ENCODE measurements around the gene B4GALNT2.

The B4GALNT2 gene

GRCh38 chr17:49201481-49201927, 68.9 kb downstream of the B4GALNT2 start:
- peaks cover 6% of the 10 kb centered on the region for H3K36me3 Mint-ChIP-seq (ENCODE audit: low read depth)
- DNase-seq, result no peak
- no peak overlapping the region for H3K27ac Mint-ChIP-seq
- no peak overlapping the region for H3K4me3 Mint-ChIP-seq
- H3K9me3 Mint-ChIP-seq, result no peaks in the 10 kb centered on the region
- no peaks in the 10 kb centered on the region for H3K27me3 Mint-ChIP-seq
- no peaks in the 10 kb centered on the region for H3K4me1 Mint-ChIP-seq (ENCODE audit: low read depth)

GRCh38 chr17:49203796-49204195, 71.2 kb downstream of the B4GALNT2 start:
- Mint-ChIP-seq H3K4me1 (ENCODE audit: low read depth) (peaks cover 11% of the 10 kb centered on the region), H3K4me3 (no peak overlapping the region), H3K27me3 (no peaks in the 10 kb centered on the region), H3K9me3 (no peaks in the 10 kb centered on the region), H3K36me3 (ENCODE audit: low read depth) (peaks cover 11% of the 10 kb centered on the region), H3K27ac (no peak overlapping the region)
- DNase-seq, result no peak

GRCh38 chr17:49204516-49204915, 71.9 kb downstream of the B4GALNT2 start:
- no peaks in the 10 kb centered on the region for H3K27me3 Mint-ChIP-seq
- no peak overlapping the region for H3K27ac Mint-ChIP-seq
- H3K4me3 Mint-ChIP-seq, result no peak overlapping the region
- peaks cover 11% of the 10 kb centered on the region for H3K36me3 Mint-ChIP-seq (ENCODE audit: low read depth)
- no peak for DNase-seq
- no peaks in the 10 kb centered on the region for H3K9me3 Mint-ChIP-seq
- peaks cover 18% of the 10 kb centered on the region for H3K4me1 Mint-ChIP-seq (ENCODE audit: low read depth)

GRCh38 chr17:49209061-49209571, 76.5 kb downstream of the B4GALNT2 start:
- Mint-ChIP-seq H3K4me1 (ENCODE audit: low read depth) (peaks cover 57% of the 10 kb centered on the region), H3K27ac (peak overlapping the region; percentile 94), H3K36me3 (ENCODE audit: low read depth) (peaks cover 38% of the 10 kb centered on the region), H3K4me3 (peak overlapping the region; percentile 90), H3K9me3 (no peaks in the 10 kb centered on the region), H3K27me3 (no peaks in the 10 kb centered on the region)
- peak; percentile 53 for DNase-seq

DNA sequence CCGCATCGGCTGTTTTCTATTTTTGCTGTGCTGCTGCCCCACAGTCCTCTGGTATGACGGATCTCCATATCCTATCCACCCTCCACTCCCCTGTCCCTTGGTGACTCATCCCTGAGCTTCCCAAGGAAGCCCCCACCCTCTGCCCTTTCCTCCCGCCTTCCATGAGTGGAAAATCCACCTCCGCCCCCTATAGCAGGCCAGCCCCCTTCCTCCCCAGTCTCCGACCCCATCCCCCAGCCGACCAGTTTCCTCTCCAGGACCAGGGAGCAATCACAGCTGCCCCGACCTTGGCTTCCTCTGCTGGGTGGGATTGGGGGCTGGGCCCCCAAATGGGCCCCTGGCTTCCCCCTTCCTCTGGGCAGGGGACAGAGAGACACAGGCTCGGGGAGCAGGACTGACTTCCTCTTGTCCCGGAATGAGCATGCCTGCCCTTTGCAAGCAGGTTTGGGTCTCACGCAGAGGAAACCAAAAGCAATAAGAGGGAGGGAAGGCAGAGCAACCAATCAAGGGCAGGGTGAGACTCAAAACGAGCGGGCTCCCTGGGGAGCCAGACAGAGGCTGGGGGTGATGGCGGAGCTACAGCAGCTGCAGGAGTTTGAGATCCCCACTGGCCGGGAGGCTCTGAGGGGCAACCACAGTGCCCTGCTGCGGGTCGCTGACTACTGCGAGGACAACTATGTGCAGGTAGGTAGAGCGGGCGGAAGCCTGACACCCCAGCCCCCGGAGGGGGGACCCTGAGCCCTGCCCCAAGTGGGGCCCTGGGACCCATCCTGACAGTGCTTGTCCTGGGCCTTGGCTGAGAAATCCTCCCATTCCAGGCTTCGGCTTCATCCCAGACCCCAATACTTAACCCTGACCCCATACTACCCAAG, 77.8 kb downstream of the B4GALNT2 start, which contains the start of the genes ABI3 and GNGT2:
Gene ABI3, plus strand, starts transcription at position 550 of the 872 bp plus-strand sequence. Its CDS starts 18 bp downstream, at position 568.
Gene GNGT2, minus strand, starts transcription at position 417 of the 872 bp plus-strand sequence. CDS start 3,152 bp downstream, outside the sequence.
- peaks cover 69% of the 10 kb centered on the region for H3K4me1 Mint-ChIP-seq (ENCODE audit: low read depth)
- peak within 1 kb of the TSS; percentile 94 for H3K27ac Mint-ChIP-seq
- H3K27me3 Mint-ChIP-seq, result no peaks in the 10 kb centered on the region
- peaks cover 46% of the 10 kb centered on the region for H3K36me3 Mint-ChIP-seq (ENCODE audit: low read depth)
- peak; percentile 81 for DNase-seq
- peak within 1 kb of the TSS; percentile 90 for H3K4me3 Mint-ChIP-seq
- H3K9me3 Mint-ChIP-seq, result no peaks in the 10 kb centered on the region

GRCh38 chr17:49213399-49213798, 80.8 kb downstream of the B4GALNT2 start:
- H3K4me1 Mint-ChIP-seq (ENCODE audit: low read depth), result peaks cover 86% of the 10 kb centered on the region
- no peak for DNase-seq
- peak overlapping the region; percentile 90 for H3K4me3 Mint-ChIP-seq
- H3K9me3 Mint-ChIP-seq, result no peaks in the 10 kb centered on the region
- peaks cover 56% of the 10 kb centered on the region for H3K36me3 Mint-ChIP-seq (ENCODE audit: low read depth)
- peak overlapping the region; percentile 77 for H3K27ac Mint-ChIP-seq
- no peaks in the 10 kb centered on the region for H3K27me3 Mint-ChIP-seq

DNA sequence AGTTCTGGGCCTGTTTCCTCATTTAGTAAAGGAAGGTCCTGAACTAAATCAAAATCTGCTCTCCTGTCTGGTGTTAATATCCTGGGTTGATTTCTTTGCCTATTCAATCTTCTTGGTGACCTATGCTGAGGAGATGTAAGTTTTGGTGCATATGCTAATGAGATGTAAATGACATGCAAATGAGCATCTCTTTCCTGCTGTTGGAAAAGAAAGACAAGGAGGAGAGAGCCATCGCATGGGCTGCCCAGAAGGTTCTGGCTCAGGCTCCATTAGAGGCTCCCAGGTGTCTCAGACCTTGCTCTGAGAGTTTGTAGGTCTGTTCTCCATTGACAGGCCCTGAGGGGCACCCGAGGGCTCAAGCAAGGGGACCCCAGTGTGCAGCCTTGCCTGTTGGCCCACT, 81.3 kb downstream of the B4GALNT2 start:
- Mint-ChIP-seq H3K4me3 (peak overlapping the region; percentile 57), H3K27ac (peak overlapping the region; percentile 77), H3K4me1 (ENCODE audit: low read depth) (peaks cover 85% of the 10 kb centered on the region), H3K27me3 (no peaks in the 10 kb centered on the region), H3K9me3 (no peaks in the 10 kb centered on the region), H3K36me3 (ENCODE audit: low read depth) (peaks cover 60% of the 10 kb centered on the region)
- no peak for DNase-seq

DNA sequence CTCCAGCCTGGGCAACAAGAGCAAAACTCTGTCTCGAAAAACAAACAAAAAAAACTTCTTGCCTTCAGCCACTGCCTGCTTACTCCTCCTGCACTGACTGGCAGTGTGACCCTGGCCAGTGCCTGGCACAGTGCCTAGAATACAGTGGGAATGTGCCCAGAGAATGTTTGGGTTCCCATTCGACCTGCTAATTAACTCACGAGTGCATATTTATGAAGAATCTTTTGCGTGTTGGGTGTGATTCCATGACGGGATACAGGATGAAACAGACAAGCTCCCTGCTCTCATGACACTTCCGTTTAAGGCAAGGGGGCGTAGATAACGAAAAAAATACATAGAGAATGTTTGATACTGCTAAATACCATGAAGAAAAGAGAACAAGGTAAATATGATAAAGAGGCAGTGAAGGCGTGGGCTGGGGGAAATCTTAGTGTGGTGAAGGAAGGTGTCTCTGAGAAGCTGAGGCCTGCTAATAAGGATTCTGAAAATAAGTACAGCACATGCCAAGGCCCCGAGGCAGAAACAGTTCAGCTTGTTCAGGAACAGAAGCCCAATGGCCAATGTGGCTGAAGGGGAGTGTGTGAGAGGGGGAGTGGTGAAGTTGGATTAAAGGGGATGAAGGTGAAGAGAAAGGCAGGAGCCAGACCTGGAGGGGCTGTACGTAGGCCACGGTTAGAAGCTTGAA, 82.2 kb downstream of the B4GALNT2 start:
- Mint-ChIP-seq H3K4me1 (ENCODE audit: low read depth) (peaks cover 85% of the 10 kb centered on the region), H3K4me3 (peak overlapping the region; percentile 51), H3K27ac (peak overlapping the region; percentile 84), H3K27me3 (no peaks in the 10 kb centered on the region), H3K36me3 (ENCODE audit: low read depth) (peaks cover 69% of the 10 kb centered on the region), H3K9me3 (no peaks in the 10 kb centered on the region)
- no peak for DNase-seq

GRCh38 chr17:49216482-49216881, 83.9 kb downstream of the B4GALNT2 start:
- Mint-ChIP-seq H3K9me3 (no peaks in the 10 kb centered on the region), H3K36me3 (ENCODE audit: low read depth) (peaks cover 61% of the 10 kb centered on the region), H3K27me3 (no peaks in the 10 kb centered on the region), H3K4me3 (peak overlapping the region; percentile 55), H3K4me1 (ENCODE audit: low read depth) (peaks cover 74% of the 10 kb centered on the region), H3K27ac (peak overlapping the region; percentile 81)
- no peak for DNase-seq

DNA sequence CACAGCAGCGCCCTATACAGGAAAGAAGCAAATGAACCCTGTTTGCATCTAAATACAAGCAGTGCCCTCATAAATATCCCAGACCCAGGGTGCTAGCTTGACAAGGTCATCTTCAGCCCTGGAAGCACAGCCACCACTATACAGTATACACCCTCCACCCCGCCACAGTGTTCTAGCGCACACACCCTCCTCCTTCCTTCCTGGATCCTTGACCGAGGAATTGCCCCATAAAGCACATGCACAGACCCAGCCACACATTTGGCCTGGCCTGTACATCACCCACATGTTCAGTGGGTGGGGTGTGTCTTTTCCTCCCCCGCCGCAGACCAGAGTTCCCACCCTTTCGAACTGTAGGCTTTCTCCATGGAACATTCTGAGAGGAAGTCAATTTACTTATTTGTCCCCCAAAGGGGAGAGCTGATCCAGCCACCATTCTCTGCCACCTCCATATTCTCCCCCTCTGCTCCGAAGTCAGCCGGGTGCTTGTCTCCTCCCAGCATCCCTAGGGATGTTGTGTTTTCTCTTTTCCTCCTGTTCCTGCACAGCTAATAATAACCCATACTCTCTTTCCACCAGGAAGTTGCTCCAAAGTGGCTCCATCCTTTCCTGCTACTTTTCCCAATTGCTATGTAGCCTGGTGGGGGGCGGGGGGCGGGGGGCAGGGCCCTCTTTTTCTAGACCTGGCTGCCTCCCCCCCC, 84.5 kb downstream of the B4GALNT2 start:
- H3K27ac Mint-ChIP-seq, result peak overlapping the region; percentile 39
- H3K4me1 Mint-ChIP-seq (ENCODE audit: low read depth), result peaks cover 75% of the 10 kb centered on the region
- H3K27me3 Mint-ChIP-seq, result no peaks in the 10 kb centered on the region
- no peak overlapping the region for H3K4me3 Mint-ChIP-seq
- peaks cover 66% of the 10 kb centered on the region for H3K36me3 Mint-ChIP-seq (ENCODE audit: low read depth)
- DNase-seq, result no peak
- no peaks in the 10 kb centered on the region for H3K9me3 Mint-ChIP-seq

GRCh38 chr17:49217651-49218413, 85.3 kb downstream of the B4GALNT2 start:
- Mint-ChIP-seq H3K27me3 (no peaks in the 10 kb centered on the region), H3K9me3 (no peaks in the 10 kb centered on the region), H3K4me1 (ENCODE audit: low read depth) (peaks cover 71% of the 10 kb centered on the region), H3K4me3 (peak overlapping the region; percentile 63), H3K36me3 (ENCODE audit: low read depth) (peaks cover 69% of the 10 kb centered on the region), H3K27ac (peak overlapping the region; percentile 92)
- peak; percentile 65 for DNase-seq

DNA sequence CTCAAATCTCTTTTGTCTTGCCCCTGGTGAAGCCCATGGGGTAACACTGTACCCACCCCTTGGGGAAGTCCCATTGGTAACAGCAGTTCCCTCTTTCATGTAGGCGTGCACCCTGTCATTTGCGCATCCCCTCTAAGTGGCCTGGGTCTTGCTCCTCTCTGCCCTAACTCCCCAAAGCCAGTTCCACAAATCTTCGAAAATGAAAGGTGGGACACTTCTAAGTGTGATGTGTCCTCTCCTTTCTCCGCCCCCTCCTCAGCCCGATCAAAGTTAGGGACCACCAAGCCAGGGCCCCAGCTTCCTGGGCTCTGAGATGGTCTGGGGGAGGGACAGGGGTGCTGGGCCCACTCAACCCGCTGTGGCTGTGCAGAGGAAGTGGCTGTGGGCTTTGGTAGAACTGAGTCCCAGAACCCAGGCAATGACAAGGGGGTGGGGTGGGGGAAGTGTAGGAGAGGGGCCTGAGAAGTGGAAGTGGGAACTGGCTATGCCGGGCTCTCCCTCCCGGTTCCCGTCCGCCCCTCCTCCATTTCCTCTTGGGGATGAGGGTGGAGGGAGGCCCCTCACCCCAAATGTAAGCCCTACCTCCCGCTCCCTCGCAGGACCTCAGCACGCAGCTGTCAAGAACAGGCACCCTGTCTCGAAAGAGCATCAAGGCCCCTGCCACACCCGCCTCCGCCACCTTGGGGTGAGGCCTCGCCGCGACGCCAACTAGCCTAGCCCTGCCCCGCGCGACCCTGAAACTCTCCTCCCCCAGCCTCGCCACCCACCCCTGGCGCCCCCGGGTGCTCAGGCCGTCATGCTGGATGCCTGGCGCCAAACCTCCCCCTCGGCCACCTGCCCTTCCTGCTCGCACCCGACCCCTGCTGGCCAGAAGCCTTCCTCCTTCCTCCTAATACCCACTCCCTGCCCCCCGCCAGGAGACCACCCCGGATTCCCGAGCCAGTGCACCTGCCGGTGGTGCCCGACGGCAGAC, 86.7 kb downstream of the B4GALNT2 start:
- Mint-ChIP-seq H3K4me1 (ENCODE audit: low read depth) (peaks cover 71% of the 10 kb centered on the region), H3K27ac (peak overlapping the region; percentile 76), H3K4me3 (peak overlapping the region; percentile 63), H3K36me3 (ENCODE audit: low read depth) (peaks cover 61% of the 10 kb centered on the region), H3K9me3 (no peaks in the 10 kb centered on the region), H3K27me3 (peaks cover 5% of the 10 kb centered on the region)
- DNase-seq, result peak; percentile 59

DNA sequence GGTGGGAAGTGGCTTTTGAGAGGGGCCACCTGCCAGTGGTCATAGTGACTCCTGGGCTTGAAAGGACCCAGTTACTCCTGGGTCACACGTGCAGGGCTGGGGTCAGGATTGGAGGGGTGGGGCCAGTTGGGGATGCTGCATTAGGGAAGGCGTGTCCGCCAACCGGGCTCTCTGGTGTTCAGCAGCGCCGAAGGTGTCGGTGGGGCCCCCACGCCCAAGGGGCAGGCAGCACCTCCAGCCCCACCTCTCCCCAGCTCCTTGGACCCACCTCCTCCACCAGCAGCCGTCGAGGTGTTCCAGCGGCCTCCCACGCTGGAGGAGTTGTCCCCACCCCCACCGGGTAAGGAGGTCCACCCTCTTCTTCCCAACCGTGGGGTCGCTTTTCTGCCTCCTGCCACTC, 87.4 kb downstream of the B4GALNT2 start:
- H3K27me3 Mint-ChIP-seq, result peaks cover 10% of the 10 kb centered on the region
- H3K27ac Mint-ChIP-seq, result no peak overlapping the region
- H3K4me1 Mint-ChIP-seq (ENCODE audit: low read depth), result peaks cover 68% of the 10 kb centered on the region
- H3K36me3 Mint-ChIP-seq (ENCODE audit: low read depth), result peaks cover 57% of the 10 kb centered on the region
- no peak overlapping the region for H3K4me3 Mint-ChIP-seq
- no peaks in the 10 kb centered on the region for H3K9me3 Mint-ChIP-seq
- no peak for DNase-seq

All from activated T-cell treated with anti-CD3 and anti-CD28 coated beads, Interleukin-2, amount 50 U/mL, for 24 hours (primary cell).